ENCODE data around the gene FRAT2. TPM values are rescaled to one million over a fixed set of nuclear protein-coding genes. Genes with fewer than 3 reads are reported as not detected.

FRAT2 gene
- total RNA-seq, 1 donor from 2014 or later: 11.4 TPM

- peak overlapping the region; percentile 77 for H3K4me3 ChIP-seq (ENCODE audit: low read depth, low read length)
- no peak for TF ChIP-seq CTCF (conservative IDR thresholded peaks at IDR 0.05; ENCODE audit: low read depth, low read length)
- no peak for DNase-seq (ENCODE audit: low read depth)
These were observed 14.7 kb downstream of the FRAT2 start for GRCh38 chr10:97319671-97320479.

- H3K4me3 ChIP-seq (ENCODE audit: low read depth, low read length): peak within 1 kb of the TSS; percentile 77
- TF ChIP-seq CTCF (conservative IDR thresholded peaks at IDR 0.05; ENCODE audit: low read depth, low read length): no peak
- no peak for DNase-seq (ENCODE audit: low read depth)
These were observed 15.5 kb downstream of the FRAT2 start, which contains the start of gene FRAT1 for GRCh38 chr10:97318772-97319651. FRAT1 (plus strand) TSS chr10:97319271; CDS start chr10:97319454, 183 bp downstream.

GRCh38 chr10:97314671-97315070, 19.9 kb downstream of the FRAT2 start:
- DNase-seq (ENCODE audit: low read depth): no peak
- H3K4me3 ChIP-seq (ENCODE audit: low read depth, low read length): no peak overlapping the region
- no peak for TF ChIP-seq CTCF (conservative IDR thresholded peaks at IDR 0.05; ENCODE audit: low read depth, low read length)

- no peak for TF ChIP-seq CTCF (conservative IDR thresholded peaks at IDR 0.05; ENCODE audit: low read depth, low read length)
- DNase-seq (ENCODE audit: low read depth): no peak
- no peak overlapping the region for H3K4me3 ChIP-seq (ENCODE audit: low read depth, low read length)
These were observed 21.6 kb downstream of the FRAT2 start for GRCh38 chr10:97312897-97313296.

- DNase-seq (ENCODE audit: low read depth): no peak
- H3K4me3 ChIP-seq (ENCODE audit: low read depth, low read length): no peak overlapping the region
- no peak for TF ChIP-seq CTCF (conservative IDR thresholded peaks at IDR 0.05; ENCODE audit: low read depth, low read length)
These were observed 23.4 kb downstream of the FRAT2 start for GRCh38 chr10:97311111-97311626.

- H3K4me3 ChIP-seq (ENCODE audit: low read depth, low read length): no peak overlapping the region
- TF ChIP-seq CTCF (conservative IDR thresholded peaks at IDR 0.05; ENCODE audit: low read depth, low read length): no peak
- peak; percentile 47 for DNase-seq (ENCODE audit: low read depth)
These were observed 26.4 kb downstream of the FRAT2 start for GRCh38 chr10:97307866-97308780.
